Fibroblast of peridontal ligament (primary cell): ENCODE results near the gene PRPF39.
A peak's percentile ranks its signal among the peaks of the same experiment; 100 is the strongest.
"Not testable (repeated sequence)": the region's sequence is repeated elsewhere in the genome, so short reads cannot be mapped to it uniquely, and the experiment has no call there.

Source experiments
- DNase-seq: peaks from one replicate; pipeline ENCODE4 v3.0.0-alpha.2; 2010; ENCODE audit errors: extremely low read depth

PRPF39 gene

GRCh38 chr14:45083976-45084722, at the start of gene PRPF39:
TSS of gene PRPF39 (plus strand) at chr14:45084116. CDS start at chr14:45095240, 11,124 bp downstream.
- peak; percentile 83 for DNase-seq

- DNase-seq: no peak
Measured at GRCh38 chr14:45034730-45035129, 49.2 kb upstream of the PRPF39 start.

GRCh38 chr14:45038256-45038655, 45.7 kb upstream of the PRPF39 start:
- DNase-seq: no peak

- no peak for DNase-seq
Measured at GRCh38 chr14:45038865-45039264, 45.1 kb upstream of the PRPF39 start.

GRCh38 chr14:45039390-45039789, 44.5 kb upstream of the PRPF39 start:
- DNase-seq: no peak

- DNase-seq: no peak
Measured at GRCh38 chr14:45041641-45042040, 42.3 kb upstream of the PRPF39 start.

GRCh38 chr14:45044638-45045037, 39.3 kb upstream of the PRPF39 start:
- no peak for DNase-seq

GRCh38 chr14:45048385-45048784, 35.5 kb upstream of the PRPF39 start:
- DNase-seq: no peak

- peak; percentile 17 for DNase-seq
Measured at GRCh38 chr14:45051180-45051579, 32.7 kb upstream of the PRPF39 start.

- no peak for DNase-seq
Measured at GRCh38 chr14:45051896-45052295, 32.0 kb upstream of the PRPF39 start.

GRCh38 chr14:45057349-45057748, 26.6 kb upstream of the PRPF39 start:
- no peak for DNase-seq

- no peak for DNase-seq
Measured at GRCh38 chr14:45057881-45058364, 26.0 kb upstream of the PRPF39 start.

GRCh38 chr14:45060551-45060950, 23.4 kb upstream of the PRPF39 start:
- no peak for DNase-seq

- peak; percentile 29 for DNase-seq
Measured at GRCh38 chr14:45065540-45065939, 18.4 kb upstream of the PRPF39 start.

- DNase-seq: no peak
Measured at GRCh38 chr14:45065956-45066355, 18.0 kb upstream of the PRPF39 start.

GRCh38 chr14:45066667-45067066, 17.2 kb upstream of the PRPF39 start:
- DNase-seq: no peak

- no peak for DNase-seq
Measured at GRCh38 chr14:45068396-45068795, 15.5 kb upstream of the PRPF39 start.

- peak; percentile 4 for DNase-seq
Measured at GRCh38 chr14:45070215-45070614, 13.7 kb upstream of the PRPF39 start.

GRCh38 chr14:45072126-45072525, 11.8 kb upstream of the PRPF39 start:
- no peak for DNase-seq

GRCh38 chr14:45073231-45073879, 10.6 kb upstream of the PRPF39 start:
- DNase-seq: no peak

GRCh38 chr14:45078323-45078722, 5.6 kb upstream of the PRPF39 start:
- no peak for DNase-seq

GRCh38 chr14:45080416-45080968, 3.4 kb upstream of the PRPF39 start:
- DNase-seq: not testable (repeated sequence)

- DNase-seq: not testable (repeated sequence)
Measured at GRCh38 chr14:45081096-45081495, 2.8 kb upstream of the PRPF39 start.
